HG02763 (cell line): ENCODE measurements around the gene GPN1.
"Not testable (repeated sequence)": the region's sequence is repeated elsewhere in the genome, so short reads cannot be mapped to it uniquely, and the experiment has no call there.

ENCODE experiments used
- ATAC-seq: cut with Tn5 transposase; IDR thresholded peaks from one replicate; pipeline ENCODE4 v1.9.1; 2021; ENCODE audit warnings: mild to moderate bottlenecking, moderate library complexity; ENCODE audit not compliant: unreplicated experiment

The GPN1 gene

GRCh38 chr2:27628767-27629709 lies at the start of gene GPN1, which contains the start of gene CCDC121:
Gene GPN1, plus strand, starts transcription at chr2:27629050. Its CDS starts 9 bp downstream, at chr2:27629059.
Gene CCDC121, minus strand, starts transcription at chr2:27629012. Its CDS starts 1,213 bp downstream, at chr2:27627799.
- ATAC-seq = peak; percentile 97

- no peak for ATAC-seq
Observed at GRCh38 chr2:27581417-27582128, 47.3 kb upstream of the GPN1 start.

- ATAC-seq = no peak
Observed at GRCh38 chr2:27582129-27582694, 46.6 kb upstream of the GPN1 start.

GRCh38 chr2:27582695-27583389 lies 46.0 kb upstream of the GPN1 start, which contains the start of gene ZNF512:
Gene ZNF512, plus strand, starts transcription at chr2:27583042. Its CDS starts 71 bp downstream, at chr2:27583113.
- peak; percentile 93 for ATAC-seq

GRCh38 chr2:27583390-27583915 lies 45.4 kb upstream of the GPN1 start:
- no peak for ATAC-seq

- ATAC-seq = no peak
Observed at GRCh38 chr2:27584597-27584996, 44.3 kb upstream of the GPN1 start.

- no peak for ATAC-seq
Observed at GRCh38 chr2:27587025-27587424, 41.8 kb upstream of the GPN1 start.

GRCh38 chr2:27588308-27588707 lies 40.5 kb upstream of the GPN1 start:
- no peak for ATAC-seq

- no peak for ATAC-seq
Observed at GRCh38 chr2:27591745-27592144, 37.1 kb upstream of the GPN1 start.

GRCh38 chr2:27593240-27593639 lies 35.6 kb upstream of the GPN1 start:
- no peak for ATAC-seq

- not testable (repeated sequence) for ATAC-seq
Observed at GRCh38 chr2:27594020-27594703, 34.7 kb upstream of the GPN1 start.

- not testable (repeated sequence) for ATAC-seq
Observed at GRCh38 chr2:27595412-27595811, 33.4 kb upstream of the GPN1 start.

- no peak for ATAC-seq
Observed at GRCh38 chr2:27596627-27597026, 32.2 kb upstream of the GPN1 start.

- no peak for ATAC-seq
Observed at GRCh38 chr2:27606611-27607010, 22.2 kb upstream of the GPN1 start.

GRCh38 chr2:27613985-27614384 lies 14.9 kb upstream of the GPN1 start:
- no peak for ATAC-seq

GRCh38 chr2:27615316-27615715 lies 13.5 kb upstream of the GPN1 start:
- no peak for ATAC-seq

GRCh38 chr2:27621524-27621923 lies 7.3 kb upstream of the GPN1 start:
- ATAC-seq = no peak

GRCh38 chr2:27622921-27623384 lies 5.9 kb upstream of the GPN1 start:
- no peak for ATAC-seq

- ATAC-seq = no peak
Observed at GRCh38 chr2:27624943-27625342, 3.9 kb upstream of the GPN1 start.

- ATAC-seq = not testable (repeated sequence)
Observed at GRCh38 chr2:27626323-27626722, 2.5 kb upstream of the GPN1 start.
